HCT116 (cell line): ENCODE results near the gene YAP1. TPM values are rescaled to one million over a fixed set of nuclear protein-coding genes. Genes with fewer than 3 reads are reported as not detected.

Source experiments
- ATAC-seq: fragments of 200-7000 bp; cut with Tn5 transposase; 2 replicates; pipeline ENCODE4 v1.9.1; 2020; ENCODE audit warnings: mild to moderate bottlenecking, moderate library complexity
- BruUV-seq: library from RNA; stranded (reverse); fragments of 400-500 nt; replicated peaks from 2 replicates; lab custom pipeline; 2021; lab: Mats Ljungman, UMichigan
- CTCF ChIA-PET: fragments of 300-600 bp; sonication (Branson Sonifier 250); formaldehyde crosslinking; loops from one replicate; lab custom pipeline; 2021; ENCODE audit warnings: antibody characterized with exemption; lab: Charles Lee
- POLR2A ChIA-PET: fragments of 300-600, 350-600 bp; sonication (Branson Sonifier 250); formaldehyde crosslinking; loops from one replicate; lab custom pipeline; 2021; ENCODE audit warnings: antibody characterized with exemption; lab: Charles Lee
- RAD21 ChIA-PET, 2 experiments: fragments of 300-600 bp; sonication (Branson Sonifier 250); formaldehyde crosslinking; loops; one replicate each; lab custom pipeline; 2023; ENCODE audit warnings: low total read pairs in 2 of 2; ENCODE audit not compliant: uncharacterized antibody in 2 of 2, unreplicated experiment in 2 of 2, low non-redundant PET in 1 of 2; lab: Charles Lee
- DNase-seq: peaks from one replicate; pipeline ENCODE4 v3.0.0-alpha.2; 2010; ENCODE audit warnings: low read depth, low spot score
- H2AFZ ChIP-seq: fragments of 200-600 bp; shearing (Covaris generic), sonication (generic); 2 replicates; pipeline ENCODE4 v1.6.1; 2017; ENCODE audit warnings: low read depth, mixed run types, mixed read lengths, antibody characterized with exemption, low read length; ENCODE audit not compliant: poor library complexity, severe bottlenecking
- H3K27ac ChIP-seq: 2 replicates; pipeline ENCODE4 v1.5.1; 2012; ENCODE audit warnings: low read depth, low read length
- H3K27me3 ChIP-seq: fragments of 200-600 bp; sonication (generic); 2 replicates; pipeline ENCODE4 v1.6.1; 2016; ENCODE audit warnings: mixed run types, low read length, mixed read lengths; ENCODE audit not compliant: insufficient read depth
- H3K36me3 ChIP-seq, 2 experiments: fragments of 200-500 bp in 1 of 2; fragments of 200-600 bp in 1 of 2; sonication (Bioruptor generic) in 1 of 2; sonication (generic) in 1 of 2; 2 replicates each; pipeline versions ENCODE4 v1.5.1 to v1.6.1; 2014 to 2016; ENCODE audit warnings: low read length in 2 of 2, inconsistent platforms in 1 of 2, mixed read lengths in 1 of 2, mixed run types in 1 of 2; ENCODE audit not compliant: insufficient read depth in 2 of 2, control insufficient read depth in 1 of 2
- H3K4me1 ChIP-seq, 2 experiments: fragments of 200-600 bp in 1 of 2; sonication (generic) in 1 of 2; 2 replicates each; pipeline versions ENCODE4 v1.5.1 to v1.6.1; 2012 to 2017; ENCODE audit warnings: low read length in 2 of 2, inconsistent platforms in 1 of 2, mild to moderate bottlenecking in 1 of 2, mixed read lengths in 1 of 2, mixed run types in 1 of 2, moderate library complexity in 1 of 2; ENCODE audit not compliant: insufficient read depth in 2 of 2, control insufficient read depth in 1 of 2
- H3K4me2 ChIP-seq: fragments of 200-600 bp; sonication (generic); 2 replicates; pipeline ENCODE4 v1.6.1; 2017; ENCODE audit warnings: mixed run types, low read length, mixed read lengths
- H3K4me3 ChIP-seq, 2 experiments: fragments of 200-600 bp in 1 of 2; sonication (generic) in 1 of 2; replicated peaks in 1 of 2; 2 replicates each; pipeline ENCODE4 v1.5.1; 2011 to 2016; ENCODE audit warnings: low read length in 2 of 2, control low read depth in 1 of 2, low read depth in 1 of 2, mild to moderate bottlenecking in 1 of 2, mixed read lengths in 1 of 2, mixed run types in 1 of 2
- H3K79me2 ChIP-seq: fragments of 200-600 bp; sonication (generic); 2 replicates; pipeline ENCODE4 v1.6.1; 2017; ENCODE audit warnings: mild to moderate bottlenecking, mixed run types, low read length, moderate library complexity, mixed read lengths; ENCODE audit not compliant: insufficient read depth
- H3K9ac ChIP-seq: fragments of 200-600 bp; sonication (generic); 2 replicates; pipeline ENCODE4 v1.6.1; 2016; ENCODE audit warnings: low read length, mixed read lengths
- H3K9me2 ChIP-seq: fragments of 200-600 bp; sonication (generic), shearing (Covaris generic); 2 replicates; pipeline ENCODE4 v1.6.1; 2017; ENCODE audit warnings: mixed run types, mild to moderate bottlenecking, moderate library complexity; ENCODE audit not compliant: insufficient read depth
- H3K9me3 ChIP-seq, 2 experiments: fragments of 200-500 bp in 1 of 2; fragments of 200-600 bp in 1 of 2; sonication (Bioruptor generic) in 1 of 2; sonication (generic) in 1 of 2; 2 replicates each; pipeline ENCODE4 v1.6.1; 2014 to 2017; ENCODE audit warnings: low read length in 2 of 2, mixed read lengths in 2 of 2, inconsistent platforms in 1 of 2, low read depth in 1 of 2, mild to moderate bottlenecking in 1 of 2, mixed run types in 1 of 2, moderate library complexity in 1 of 2; ENCODE audit not compliant: control insufficient read depth in 1 of 2, insufficient read depth in 1 of 2
- H4K20me1 ChIP-seq: fragments of 200-600 bp; sonication (generic), shearing (Covaris generic); 2 replicates; pipeline ENCODE4 v1.6.1; 2017; ENCODE audit warnings: mixed run types, mild to moderate bottlenecking, moderate library complexity; ENCODE audit not compliant: insufficient read depth
- CTCF ChIP-seq, 3 experiments: fragments of 200-600 bp in 1 of 3; sonication (generic) in 1 of 3; IDR thresholded peaks in 2 of 3; conservative IDR thresholded peaks in 1 of 3; 2 replicates each; pipeline ENCODE4 v1.5.1; 2012 to 2017; ENCODE audit warnings: low read depth in 2 of 3, low read length in 2 of 3, antibody characterized with exemption in 1 of 3, borderline replicate concordance in 1 of 3, control low read depth in 1 of 3, mild to moderate bottlenecking in 1 of 3, mixed read lengths in 1 of 3, mixed run types in 1 of 3, moderate library complexity in 1 of 3; ENCODE audit not compliant: insufficient read depth in 1 of 3
- MAX ChIP-seq: IDR thresholded peaks from 2 replicates; pipeline ENCODE4 v1.6.1; 2012
- RAD21 ChIP-seq: IDR thresholded peaks from 2 replicates; pipeline ENCODE4 v1.6.1; 2012; ENCODE audit warnings: low read depth, mild to moderate bottlenecking
- SRF ChIP-seq: IDR thresholded peaks from 2 replicates; pipeline ENCODE4 v1.6.1; 2012; ENCODE audit warnings: low read depth
- TCF7L2 ChIP-seq: IDR thresholded peaks from 2 replicates; pipeline ENCODE4 v1.7.0; 2011; ENCODE audit warnings: borderline replicate concordance, inconsistent platforms; ENCODE audit not compliant: insufficient read depth, insufficient read length; ENCODE audit errors: extremely low read depth
- YY1 ChIP-seq: IDR thresholded peaks from 2 replicates; pipeline ENCODE4 v1.6.1; 2011; ENCODE audit warnings: low read length, low read depth, moderate library complexity, mild to moderate bottlenecking; ENCODE audit not compliant: insufficient replicate concordance; ENCODE audit errors: extremely low read depth
- ZNF274 ChIP-seq: fragments of 200-500 bp; sonication (Bioruptor generic); IDR thresholded peaks from 2 replicates; pipeline ENCODE4 v1.6.1; 2014; ENCODE audit warnings: mild to moderate bottlenecking, low read depth, low read length, inconsistent platforms
- intact Hi-C: fragments of 100-400 bp; cut with micrococcal nuclease; formaldehyde crosslinking; loops from 2 replicates; pipeline ENCODE4 v1.10.0; 2022
- total RNA-seq: library from RNA; stranded (reverse); gene quantifications from one replicate; pipeline ENCODE4 v1.2.1, GENCODE V29; 2021; ENCODE audit not compliant: unreplicated experiment

YAP1 gene
- total RNA-seq, 1 experiment from 2014 or later = 88.6 TPM

GRCh38 chr11:102253020-102253715, 142.9 kb downstream of the YAP1 start:
- Histone ChIP-seq H3K4me3 (no peak overlapping the region), H3K27ac (peak overlapping the region; percentile 26; the same call in 1 of the 2 replicates), H3K27me3 (no peaks in the 10 kb centered on the region), H4K20me1 (no peaks in the 10 kb centered on the region), H3K79me2 (no peaks in the 10 kb centered on the region), H2AFZ (no peak overlapping the region), H3K9me2 (no peaks in the 10 kb centered on the region), H3K4me2 (peak overlapping the region; percentile 27), H3K36me3 (no peaks in the 10 kb centered on the region), H3K9ac (no peak overlapping the region), H3K4me1 (peaks cover 22 to 37% of the 10 kb centered on the region in 2 experiments), H3K9me3 (no peaks in the 10 kb centered on the region)
- CTCF ChIA-PET = interaction anchor here (0.8 to 2.7 kb wide), 10 partner anchors 7 to 413 kb away, joined by 3 to 23 read pairs (median 4); no protein-coding TSS in a partner anchor
- intact Hi-C loops = no loop called here
- RAD21 ChIA-PET = no interaction called here
- TF ChIP-seq YY1 (no peak), RAD21 (0 out of 2 replicates have a peak, but pooled peaks have one; percentile 4), MAX (peak; percentile 45; the same call in 1 of the 2 replicates)
- BruUV-seq = no TSS peak
- POLR2A ChIA-PET = no interaction called here
- DNase-seq (no peak), ATAC-seq (peak; percentile 24; the same call in 1 of the 2 replicates)

GRCh38 chr11:102254047-102254446, 143.8 kb downstream of the YAP1 start:
- peak; percentile 46 for DNase-seq
- TF ChIP-seq RAD21 (peak; percentile 34), TCF7L2 (no peak), SRF (peak; percentile 89), CTCF (IDR thresholded peaks at IDR 0.05 in 2 of 3, conservative IDR thresholded peaks at IDR 0.05 in 1 of 3; ENCODE audit: borderline replicate concordance in 1 of 3, insufficient read depth in 1 of 3, low read depth in 2 of 3, low read length in 2 of 3) (peak; percentile 13 to 63 (median 57); a peak in 5 of 6 replicates), ZNF274 (no peak)
- TF ChIP-seq, all 23 proteins: peak for 3
- no peaks in the 10 kb centered on the region for H3K79me2 ChIP-seq
- ChIA-PET POLR2A (no interaction called here), RAD21 (interaction anchor here in 1 of 2 experiments (0.7 kb wide), 1 partner anchor 376 kb away, joined by 3 read pairs; no protein-coding TSS in a partner anchor), CTCF (interaction anchor here (0.8 to 2.7 kb wide), 10 partner anchors 8 to 412 kb away, joined by 3 to 23 read pairs (median 4); no protein-coding TSS in a partner anchor)
- no peak overlapping the region for H3K9ac ChIP-seq
- no peaks in the 10 kb centered on the region for H3K27me3 ChIP-seq
- peak; percentile 56 for ATAC-seq
- H3K4me3 ChIP-seq = no peak overlapping the region
- H3K27ac ChIP-seq = no peak overlapping the region
- H3K4me2 ChIP-seq = no peak overlapping the region
- no peaks in the 10 kb centered on the region for H3K36me3 ChIP-seq
- intact Hi-C loops = no loop called here
- H4K20me1 ChIP-seq = no peaks in the 10 kb centered on the region
- no peak overlapping the region for H2AFZ ChIP-seq
- no peaks in the 10 kb centered on the region for H3K9me3 ChIP-seq
- BruUV-seq = no TSS peak
- peaks cover 22 to 37% of the 10 kb centered on the region in 2 experiments for H3K4me1 ChIP-seq
- no peaks in the 10 kb centered on the region for H3K9me2 ChIP-seq
